Esophagus muscularis mucosa (tissue), 4 donors: ENCODE measurements around the gene ARID1B. TPM values are rescaled to one million over a fixed set of nuclear protein-coding genes. Genes with fewer than 3 reads are reported as not detected.

Source experiments
- DNase-seq: peaks from one replicate; pipeline ENCODE4 v3.0.0-alpha.2; 2017; ENCODE audit errors: extremely low spot score
- H3K27ac ChIP-seq, 4 donors: fragments of 200-600 bp; sonication (generic); replicated peaks in 1 of 4; 1 replicate in 3 of 4; 2 replicates in 1 of 4; pipeline ENCODE4 v1.5.1; 2016 to 2019; ENCODE audit warnings: mild to moderate bottlenecking in 1 of 4
- H3K27me3 ChIP-seq, 4 donors: fragments of 200-600 bp; sonication (generic); one replicate each; pipeline versions ENCODE4 v1.5.1 to v1.6.0; 2016 to 2019
- H3K36me3 ChIP-seq, 4 donors: fragments of 200-600 bp; sonication (generic); one replicate each; pipeline ENCODE4 v1.5.1; 2016 to 2019
- H3K4me1 ChIP-seq, 4 donors: fragments of 200-600 bp; sonication (generic); one replicate each; pipeline ENCODE4 v1.5.1; 2016 to 2019
- H3K4me3 ChIP-seq, 4 donors: fragments of 200-600 bp; sonication (generic); 1 replicate in 2 of 4; 2 replicates in 2 of 4; pipeline ENCODE4 v1.5.1; 2016 to 2019; ENCODE audit warnings: mild to moderate bottlenecking in 4 of 4, moderate library complexity in 1 of 4
- H3K9me3 ChIP-seq, 4 donors: fragments of 200-600 bp; sonication (generic); 1 replicate in 3 of 4; 2 replicates in 1 of 4; pipeline ENCODE4 v1.5.1; 2016 to 2019
- CTCF ChIP-seq, 3 experiments: fragments of 200-600 bp in 2 of 3; fragments of 450-650 bp in 1 of 3; sonication (generic) in 2 of 3; IDR thresholded peaks; one replicate each; pipeline ENCODE4 v1.5.1; 2017 to 2019; ENCODE audit warnings: antibody characterized with exemption in 3 of 3, mild to moderate bottlenecking in 2 of 3, moderate library complexity in 1 of 3
- EP300 ChIP-seq: sonication (generic); formaldehyde crosslinking; IDR thresholded peaks from one replicate; pipeline ENCODE4 v1.6.1; 2017; ENCODE audit warnings: antibody characterized with exemption
- POLR2A ChIP-seq: fragments of 450-650 bp; IDR thresholded peaks from one replicate; pipeline ENCODE4 v1.6.1; 2017; ENCODE audit warnings: antibody characterized with exemption, moderate library complexity, mild to moderate bottlenecking, low read depth
- POLR2AphosphoS5 ChIP-seq, 2 donors: sonication (generic); formaldehyde crosslinking; IDR thresholded peaks; one replicate each; pipeline ENCODE4 v1.6.1; 2017; ENCODE audit warnings: antibody characterized with exemption in 2 of 2
- WGBS: methylation state at CpG from one replicate; pipeline ENCODE4 v1.1.5; 2018; 5-methylcytosine and 5-hydroxymethylcytosine counted together
- intact Hi-C: fragments of 100-400 bp; cut with DNase I; formaldehyde crosslinking; loops from one replicate; pipeline ENCODE4 v1.15.1; 2023
- total RNA-seq, 4 donors: library from RNA; depleted of rRNA; stranded (reverse); fragments of >200 nt; gene quantifications; one replicate each; pipeline versions ENCODE4 v1.1.0 to v1.2.1, GENCODE V29; 2016

Gene ARID1B
- total RNA-seq, 4 donors from 2014 or later = 55.0 to 87.2 (median 72.7) TPM

GRCh38 chr6:156809446-156810178 is 32.4 kb downstream of the ARID1B start:
- no peaks in the 10 kb centered on the region for H3K27me3 ChIP-seq
- peaks cover 50 to 83% (median 72%) of the 10 kb centered on the region in 4 donors for H3K4me1 ChIP-seq
- no peak overlapping the region for H3K4me3 ChIP-seq
- intact Hi-C loops = no loop called here
- H3K9me3 ChIP-seq = no peaks in the 10 kb centered on the region
- H3K27ac ChIP-seq = no peak overlapping the region
- no peaks in the 10 kb centered on the region for H3K36me3 ChIP-seq
- no peak for DNase-seq
- WGBS = 94% methylated on average over 2 of the region's 2 CpGs
- no peak for TF ChIP-seq POLR2AphosphoS5 (IDR thresholded peaks at IDR 0.05)
- no peak for TF ChIP-seq EP300
- no peak for TF ChIP-seq CTCF (IDR thresholded peaks at IDR 0.05)
- TF ChIP-seq POLR2A = no peak

- Histone ChIP-seq H3K9me3 (no peaks in the 10 kb centered on the region), H3K27ac (no peak overlapping the region), H3K4me1 (peaks cover 53 to 94% (median 79%) of the 10 kb centered on the region in 4 donors), H3K4me3 (no peak overlapping the region), H3K27me3 (no peaks in the 10 kb centered on the region), H3K36me3 (no peaks in the 10 kb centered on the region)
- intact Hi-C loops = no loop called here
- TF ChIP-seq POLR2AphosphoS5 (IDR thresholded peaks at IDR 0.05) = no peak
- no peak for DNase-seq
- 83% methylated on average over 8 of the region's 8 CpGs for WGBS
These were observed 36.9 kb downstream of the ARID1B start for GRCh38 chr6:156814036-156814581.

- intact Hi-C loops = no loop called here
- DNase-seq = no peak
- no peak overlapping the region for H3K4me3 ChIP-seq
- H3K4me1 ChIP-seq = peaks cover 54 to 94% (median 77%) of the 10 kb centered on the region in 4 donors
- peak overlapping the region in 2 of 4 donors; percentile 24 to 33 for H3K27ac ChIP-seq
- no peaks in the 10 kb centered on the region for H3K27me3 ChIP-seq
- 57% methylated on average over 7 of the region's 7 CpGs for WGBS
- H3K36me3 ChIP-seq = no peaks in the 10 kb centered on the region
- peak; percentile 68 to 79 for TF ChIP-seq POLR2AphosphoS5 (IDR thresholded peaks at IDR 0.05)
- no peak for TF ChIP-seq EP300
- H3K9me3 ChIP-seq = no peaks in the 10 kb centered on the region
These were observed 39.3 kb downstream of the ARID1B start for GRCh38 chr6:156816505-156816904.

GRCh38 chr6:156820089-156820798 is 43.1 kb downstream of the ARID1B start:
- Histone ChIP-seq H3K27me3 (no peaks in the 10 kb centered on the region), H3K27ac (no peak overlapping the region), H3K4me3 (no peak overlapping the region), H3K36me3 (no peaks in the 10 kb centered on the region), H3K4me1 (peaks cover 67 to 96% (median 83%) of the 10 kb centered on the region in 4 donors), H3K9me3 (no peaks in the 10 kb centered on the region)
- 86% methylated on average over 3 of the region's 3 CpGs for WGBS
- no peak for TF ChIP-seq POLR2AphosphoS5 (IDR thresholded peaks at IDR 0.05)
- no peak for TF ChIP-seq EP300
- no peak for TF ChIP-seq POLR2A
- TF ChIP-seq CTCF (IDR thresholded peaks at IDR 0.05) = no peak
- no peak for DNase-seq
- intact Hi-C loops = no loop called here

GRCh38 chr6:156821707-156822106 is 44.5 kb downstream of the ARID1B start:
- H3K27ac ChIP-seq = no peak overlapping the region
- no peaks in the 10 kb centered on the region for H3K27me3 ChIP-seq
- peaks cover 61 to 94% (median 82%) of the 10 kb centered on the region in 4 donors for H3K4me1 ChIP-seq
- no peak overlapping the region for H3K4me3 ChIP-seq
- intact Hi-C loops = no loop called here
- DNase-seq = no peak
- WGBS = 89% methylated on average over 2 of the region's 2 CpGs
- no peaks in the 10 kb centered on the region for H3K9me3 ChIP-seq
- H3K36me3 ChIP-seq = no peaks in the 10 kb centered on the region
- TF ChIP-seq POLR2AphosphoS5 (IDR thresholded peaks at IDR 0.05) (no peak), CTCF (IDR thresholded peaks at IDR 0.05) (no peak), EP300 (no peak), POLR2A (no peak)
